WTC11 (cell line): Measurements from ENCODE around the gene SLC27A2. TPM values are rescaled to one million over a fixed set of nuclear protein-coding genes. Genes with fewer than 3 reads are reported as not detected.

Source experiments
- ATAC-seq: fragments of 200-7000 bp; cut with Tn5 transposase; 2 replicates; pipeline ENCODE4 v1.10.0; 2021; ENCODE audit warnings: mild to moderate bottlenecking, moderate library complexity
- CTCF ChIA-PET: fragments of 300-600 bp; sonication (Branson Sonifier 250); formaldehyde crosslinking; loops from one replicate; lab custom pipeline; 2021; ENCODE audit warnings: antibody characterized with exemption; lab: Charles Lee
- POLR2A ChIA-PET: fragments of 350-600 bp; sonication (Branson Sonifier 250); formaldehyde crosslinking; loops from one replicate; lab custom pipeline; 2021; ENCODE audit warnings: antibody characterized with exemption; lab: Charles Lee
- DNase-seq: peaks from one replicate; pipeline ENCODE4 v3.0.0; 2021; ENCODE audit warnings: low spot score
- H3K27ac Mint-ChIP-seq: 2 replicates; pipeline ENCODE4 v1.8.0; 2021; ENCODE audit warnings: mixed read lengths
- H3K27me3 Mint-ChIP-seq: 2 replicates; pipeline ENCODE4 v1.8.0; 2021; ENCODE audit warnings: low read depth, mild to moderate bottlenecking, moderate library complexity, mixed read lengths
- H3K36me3 Mint-ChIP-seq: 2 replicates; pipeline ENCODE4 v1.8.0; 2021; ENCODE audit warnings: mixed read lengths
- H3K4me1 Mint-ChIP-seq: 2 replicates; pipeline ENCODE4 v1.8.0; 2022; ENCODE audit warnings: mixed read lengths
- H3K4me3 Mint-ChIP-seq: 2 replicates; pipeline ENCODE4 v1.8.0; 2021; ENCODE audit warnings: mild to moderate bottlenecking, moderate library complexity, mixed read lengths
- H3K9me3 Mint-ChIP-seq: 2 replicates; pipeline ENCODE4 v1.8.0; 2021; ENCODE audit warnings: mixed read lengths
- AFF4 ChIP-seq: sonication (generic); formaldehyde crosslinking; IDR thresholded peaks from 2 replicates; pipeline ENCODE4 v1.8.1; 2023; ENCODE audit warnings: mild to moderate bottlenecking, missing genetic modification reagents, borderline replicate concordance
- E2F1 ChIP-seq: sonication (generic); formaldehyde crosslinking; IDR thresholded peaks from 2 replicates; pipeline ENCODE4 v1.8.0; 2022; ENCODE audit warnings: mild to moderate bottlenecking, missing genetic modification reagents
- FOXK1 ChIP-seq: sonication (generic); formaldehyde crosslinking; IDR thresholded peaks from 2 replicates; pipeline ENCODE4 v1.8.0; 2022; ENCODE audit warnings: mild to moderate bottlenecking, moderate library complexity, missing genetic modification reagents
- FOXP4 ChIP-seq: sonication (generic); formaldehyde crosslinking; IDR thresholded peaks from 2 replicates; pipeline ENCODE4 v1.8.0; 2022; ENCODE audit warnings: mild to moderate bottlenecking, missing genetic modification reagents
- GTF2I ChIP-seq: fragments of 250-450 bp; sonication (Bioruptor Pico); conservative IDR thresholded peaks from 2 replicates; pipeline ENCODE4 v1.4.0; 2021; ENCODE audit warnings: mild to moderate bottlenecking
- JAZF1 ChIP-seq: fragments of 250-450 bp; sonication (Bioruptor Pico); IDR thresholded peaks from 2 replicates; pipeline ENCODE4 v1.9.0; 2021; ENCODE audit warnings: moderate library complexity, mild to moderate bottlenecking, inconsistent platforms
- JUN ChIP-seq: sonication (generic); formaldehyde crosslinking; IDR thresholded peaks from 2 replicates; pipeline ENCODE4 v1.8.0; 2023; ENCODE audit warnings: mild to moderate bottlenecking, missing genetic modification reagents
- KAT7 ChIP-seq: sonication (generic); formaldehyde crosslinking; IDR thresholded peaks from 2 replicates; pipeline ENCODE4 v1.8.1; 2023; ENCODE audit warnings: missing genetic modification reagents, mild to moderate bottlenecking, borderline replicate concordance
- MLX ChIP-seq: sonication (generic); formaldehyde crosslinking; IDR thresholded peaks from 2 replicates; pipeline ENCODE4 v1.8.1; 2023; ENCODE audit warnings: mild to moderate bottlenecking, missing genetic modification reagents, moderate library complexity
- MXD4 ChIP-seq: fragments of 250-450 bp; sonication (Bioruptor Pico); IDR thresholded peaks from 2 replicates; pipeline ENCODE4 v1.8.0; 2021; ENCODE audit warnings: mild to moderate bottlenecking, moderate library complexity, borderline replicate concordance
- MYBL2 ChIP-seq: sonication (generic); formaldehyde crosslinking; IDR thresholded peaks from 2 replicates; pipeline ENCODE4 v1.8.1; 2023; ENCODE audit warnings: mild to moderate bottlenecking, moderate library complexity, missing genetic modification reagents
- OVOL2 ChIP-seq: fragments of 250-450 bp; sonication (Bioruptor Pico); IDR thresholded peaks from 2 replicates; pipeline ENCODE4 v1.9.0; 2021; ENCODE audit warnings: mild to moderate bottlenecking, borderline replicate concordance
- PREB ChIP-seq: sonication (generic); formaldehyde crosslinking; IDR thresholded peaks from 2 replicates; pipeline ENCODE4 v1.8.1; 2022; ENCODE audit warnings: mild to moderate bottlenecking, missing genetic modification reagents, moderate library complexity, borderline replicate concordance
- ZBTB21 ChIP-seq: sonication (generic); formaldehyde crosslinking; IDR thresholded peaks from 2 replicates; pipeline ENCODE4 v1.8.1; 2023; ENCODE audit warnings: mild to moderate bottlenecking, missing genetic modification reagents, borderline replicate concordance
- ZNF671 ChIP-seq: fragments of 250-450 bp; sonication (Bioruptor Pico); IDR thresholded peaks from 2 replicates; pipeline ENCODE4 v1.8.0; 2021; ENCODE audit warnings: mild to moderate bottlenecking
- total RNA-seq: library from RNA; stranded (reverse); gene quantifications from 3 replicates; pipeline ENCODE4 v1.2.3, GENCODE V29; 2021
- TF ChIP-seq, protein P1 (sequence below): sonication (generic); formaldehyde crosslinking; IDR thresholded peaks from 2 replicates; pipeline ENCODE4 v1.8.1; 2022; ENCODE audit warnings: missing genetic modification reagents, borderline replicate concordance
- TF ChIP-seq, protein P2 (sequence below): sonication (generic); formaldehyde crosslinking; conservative IDR thresholded peaks from 2 replicates; pipeline ENCODE4 v1.8.1; 2023; ENCODE audit warnings: mild to moderate bottlenecking, low read depth, missing genetic modification reagents, moderate library complexity

Gene SLC27A2
- total RNA-seq, 1 experiment from 2014 or later, result 3.0 TPM

- TF ChIP-seq JUN (CRISPR knock-in tag) (no peak), MXD4 (CRISPR knock-in tag) (no peak), PREB (CRISPR knock-in tag) (no peak), ZNF671 (CRISPR knock-in tag) (no peak), ZBTB21 (CRISPR knock-in tag) (no peak)
- TF ChIP-seq, protein P1, sequence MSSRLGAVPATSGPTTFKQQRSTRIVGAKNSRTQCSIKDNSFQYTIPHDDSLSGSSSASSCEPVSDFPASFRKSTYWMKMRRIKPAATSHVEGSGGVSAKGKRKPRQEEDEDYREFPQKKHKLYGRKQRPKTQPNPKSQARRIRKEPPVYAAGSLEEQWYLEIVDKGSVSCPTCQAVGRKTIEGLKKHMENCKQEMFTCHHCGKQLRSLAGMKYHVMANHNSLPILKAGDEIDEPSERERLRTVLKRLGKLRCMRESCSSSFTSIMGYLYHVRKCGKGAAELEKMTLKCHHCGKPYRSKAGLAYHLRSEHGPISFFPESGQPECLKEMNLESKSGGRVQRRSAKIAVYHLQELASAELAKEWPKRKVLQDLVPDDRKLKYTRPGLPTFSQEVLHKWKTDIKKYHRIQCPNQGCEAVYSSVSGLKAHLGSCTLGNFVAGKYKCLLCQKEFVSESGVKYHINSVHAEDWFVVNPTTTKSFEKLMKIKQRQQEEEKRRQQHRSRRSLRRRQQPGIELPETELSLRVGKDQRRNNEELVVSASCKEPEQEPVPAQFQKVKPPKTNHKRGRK (CRISPR knock-in tag), result no peak
Measured at GRCh38 chr15:50244959-50245624, 63.1 kb downstream of the SLC27A2 start (continued).

DNA sequence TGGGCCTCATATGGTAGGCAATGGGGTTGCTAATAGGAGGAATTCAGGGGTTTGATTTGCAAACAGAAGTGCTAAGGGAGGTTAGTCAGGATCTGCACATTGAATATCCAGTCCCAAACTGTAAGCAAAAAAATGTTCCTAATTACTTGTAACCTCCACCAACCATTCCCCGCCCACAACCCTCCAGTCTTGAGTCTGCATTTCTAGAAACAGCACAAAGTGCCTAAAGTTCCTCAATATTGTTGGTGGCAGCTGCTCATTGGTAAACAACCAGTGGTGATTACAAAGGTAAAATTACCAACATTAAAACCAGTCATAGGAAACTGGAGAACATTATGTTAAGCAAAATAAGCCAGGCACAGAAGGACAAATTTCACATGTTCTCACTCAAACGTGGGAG lies 64.6 kb downstream of the SLC27A2 start:
- ATAC-seq, result no peak
- CTCF ChIA-PET, result no interaction called here
- no peaks in the 10 kb centered on the region for H3K36me3 Mint-ChIP-seq
- no peak for DNase-seq
- no peak overlapping the region for H3K4me3 Mint-ChIP-seq
- H3K9me3 Mint-ChIP-seq, result no peaks in the 10 kb centered on the region
- POLR2A ChIA-PET, result no interaction called here
- TF ChIP-seq KAT7 (no peak), MXD4 (CRISPR knock-in tag) (no peak), MLX (no peak), JAZF1 (CRISPR knock-in tag) (no peak)
- TF ChIP-seq, all 79 proteins: peak for 0
- Mint-ChIP-seq H3K27ac (no peak overlapping the region), H3K27me3 (no peaks in the 10 kb centered on the region; the same call in 1 of the 2 replicates), H3K4me1 (peaks cover 3% of the 10 kb centered on the region; the same call in 1 of the 2 replicates)

GRCh38 chr15:50247819-50248655 lies 66.0 kb downstream of the SLC27A2 start:
- DNase-seq (no peak), ATAC-seq (peak; percentile 53)
- Mint-ChIP-seq H3K9me3 (no peaks in the 10 kb centered on the region), H3K4me3 (no peak overlapping the region), H3K4me1 (peaks cover 3% of the 10 kb centered on the region; the same call in 1 of the 2 replicates), H3K27ac (no peak overlapping the region; the same call in 1 of the 2 replicates), H3K27me3 (no peaks in the 10 kb centered on the region; the same call in 1 of the 2 replicates), H3K36me3 (no peaks in the 10 kb centered on the region)
- POLR2A ChIA-PET, result no interaction called here
- CTCF ChIA-PET, result interaction anchor here (1.1 kb wide), 2 partner anchors 14 to 68 kb away, joined by 3 to 4 read pairs; no protein-coding TSS in a partner anchor
- TF ChIP-seq MYBL2, result no peak
- TF ChIP-seq E2F1 (CRISPR knock-in tag), result no peak
- TF ChIP-seq, protein P2, sequence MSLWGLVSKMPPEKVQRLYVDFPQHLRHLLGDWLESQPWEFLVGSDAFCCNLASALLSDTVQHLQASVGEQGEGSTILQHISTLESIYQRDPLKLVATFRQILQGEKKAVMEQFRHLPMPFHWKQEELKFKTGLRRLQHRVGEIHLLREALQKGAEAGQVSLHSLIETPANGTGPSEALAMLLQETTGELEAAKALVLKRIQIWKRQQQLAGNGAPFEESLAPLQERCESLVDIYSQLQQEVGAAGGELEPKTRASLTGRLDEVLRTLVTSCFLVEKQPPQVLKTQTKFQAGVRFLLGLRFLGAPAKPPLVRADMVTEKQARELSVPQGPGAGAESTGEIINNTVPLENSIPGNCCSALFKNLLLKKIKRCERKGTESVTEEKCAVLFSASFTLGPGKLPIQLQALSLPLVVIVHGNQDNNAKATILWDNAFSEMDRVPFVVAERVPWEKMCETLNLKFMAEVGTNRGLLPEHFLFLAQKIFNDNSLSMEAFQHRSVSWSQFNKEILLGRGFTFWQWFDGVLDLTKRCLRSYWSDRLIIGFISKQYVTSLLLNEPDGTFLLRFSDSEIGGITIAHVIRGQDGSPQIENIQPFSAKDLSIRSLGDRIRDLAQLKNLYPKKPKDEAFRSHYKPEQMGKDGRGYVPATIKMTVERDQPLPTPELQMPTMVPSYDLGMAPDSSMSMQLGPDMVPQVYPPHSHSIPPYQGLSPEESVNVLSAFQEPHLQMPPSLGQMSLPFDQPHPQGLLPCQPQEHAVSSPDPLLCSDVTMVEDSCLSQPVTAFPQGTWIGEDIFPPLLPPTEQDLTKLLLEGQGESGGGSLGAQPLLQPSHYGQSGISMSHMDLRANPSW, result no peak
- no peak for TF ChIP-seq OVOL2 (CRISPR knock-in tag)
- TF ChIP-seq AFF4 (CRISPR knock-in tag), result no peak
- no peak for TF ChIP-seq GTF2I (CRISPR knock-in tag)
- no peak for TF ChIP-seq FOXK1 (CRISPR knock-in tag)
- no peak for TF ChIP-seq FOXP4 (CRISPR knock-in tag)
